ENCODE results near the gene NDUFS7. TPM values are rescaled to one million over a fixed set of nuclear protein-coding genes. Genes with fewer than 3 reads are reported as not detected.

Gene NDUFS7
- total RNA-seq, 2 experiments from 2014 or later, result 93.4 to 113 TPM

DNA sequence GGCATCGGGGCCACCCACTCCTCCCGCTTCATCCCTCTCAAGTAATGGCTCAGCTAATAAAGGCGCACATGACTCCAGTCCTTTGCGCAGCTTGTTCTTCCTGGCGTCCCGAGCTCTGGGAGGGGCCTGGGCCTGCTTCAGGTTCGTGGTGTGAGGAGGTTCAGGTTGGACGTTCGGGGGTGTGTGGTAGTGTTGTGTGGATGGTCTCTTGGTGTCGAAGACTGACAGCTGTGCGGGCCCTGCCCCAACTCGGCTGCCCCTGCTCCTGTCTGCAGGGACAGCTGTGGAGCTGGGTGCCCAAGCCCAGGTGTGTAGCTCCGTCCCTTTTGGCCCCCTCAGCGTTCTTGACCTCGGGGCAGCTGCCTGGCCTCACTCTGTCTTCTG lies 56.7 kb downstream of the NDUFS7 start:
- no peaks in the 10 kb centered on the region for H3K9me3 Mint-ChIP-seq (ENCODE audit: low read depth)
- DNase-seq, result no peak
- H3K4me3 Mint-ChIP-seq, result peak overlapping the region; percentile 94
- CTCF ChIA-PET, result interaction anchor here (1.1 to 1.6 kb wide), 2 partner anchors 32 to 196 kb away, joined by 3 to 4 read pairs; no protein-coding TSS in a partner anchor
- peaks cover 42% of the 10 kb centered on the region for H3K4me1 Mint-ChIP-seq
- H3K36me3 Mint-ChIP-seq (ENCODE audit: low read depth), result peaks cover 44% of the 10 kb centered on the region
- H3K27ac Mint-ChIP-seq, result no peak overlapping the region
- POLR2A ChIA-PET, result interaction anchor here (0.6 to 1.2 kb wide), 3 partner anchors 20 to 209 kb away, joined by 3 to 4 read pairs (median 3); no protein-coding TSS in a partner anchor
- ATAC-seq, result no peak
- no peaks in the 10 kb centered on the region for H3K27me3 Mint-ChIP-seq
- intact Hi-C loops (cut with DNase I, micrococcal nuclease), result loop anchor here in 1 of 2 experiments (5.0 kb wide), 1 partner anchor 37 kb away; the partner anchor contains the start of gene C19orf25

DNA sequence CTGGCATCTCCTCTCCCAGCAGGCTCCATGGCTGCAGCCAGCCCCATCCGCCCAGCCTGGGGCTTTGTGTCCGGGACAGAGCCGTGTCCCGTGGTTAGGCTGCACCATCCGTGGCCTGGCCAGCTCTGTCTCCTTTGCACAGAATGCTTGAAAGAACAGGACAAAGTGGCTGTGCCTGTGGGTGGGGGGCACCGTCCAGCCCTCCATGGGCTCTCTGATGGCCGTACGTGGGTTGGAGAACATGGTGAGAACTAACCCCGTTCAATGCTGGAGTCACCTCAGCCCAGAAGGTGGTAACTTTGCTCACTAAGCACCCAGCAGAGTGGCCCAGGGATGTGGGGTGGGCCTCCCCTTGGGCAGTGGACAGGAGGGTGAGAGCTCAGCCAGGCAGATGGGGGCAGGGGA lies 57.3 kb downstream of the NDUFS7 start:
- Mint-ChIP-seq H3K4me1 (peaks cover 44% of the 10 kb centered on the region), H3K9me3 (ENCODE audit: low read depth) (no peaks in the 10 kb centered on the region), H3K27me3 (no peaks in the 10 kb centered on the region), H3K36me3 (ENCODE audit: low read depth) (peaks cover 43% of the 10 kb centered on the region), H3K4me3 (peak overlapping the region; percentile 94), H3K27ac (peak overlapping the region; percentile 37)
- ChIA-PET CTCF (interaction anchor here (1.1 kb wide), 1 partner anchor 33 kb away, joined by 4 read pairs; no protein-coding TSS in a partner anchor), POLR2A (interaction anchor here (0.7 to 1.2 kb wide), 3 partner anchors 27 to 208 kb away, joined by 3 to 4 read pairs (median 4); no protein-coding TSS in a partner anchor)
- intact Hi-C loops (cut with DNase I, micrococcal nuclease), result loop anchor here in 1 of 2 experiments (5.0 kb wide), 1 partner anchor 36 kb away; the partner anchor contains the start of gene C19orf25
- DNase-seq (no peak), ATAC-seq (no peak)

DNA sequence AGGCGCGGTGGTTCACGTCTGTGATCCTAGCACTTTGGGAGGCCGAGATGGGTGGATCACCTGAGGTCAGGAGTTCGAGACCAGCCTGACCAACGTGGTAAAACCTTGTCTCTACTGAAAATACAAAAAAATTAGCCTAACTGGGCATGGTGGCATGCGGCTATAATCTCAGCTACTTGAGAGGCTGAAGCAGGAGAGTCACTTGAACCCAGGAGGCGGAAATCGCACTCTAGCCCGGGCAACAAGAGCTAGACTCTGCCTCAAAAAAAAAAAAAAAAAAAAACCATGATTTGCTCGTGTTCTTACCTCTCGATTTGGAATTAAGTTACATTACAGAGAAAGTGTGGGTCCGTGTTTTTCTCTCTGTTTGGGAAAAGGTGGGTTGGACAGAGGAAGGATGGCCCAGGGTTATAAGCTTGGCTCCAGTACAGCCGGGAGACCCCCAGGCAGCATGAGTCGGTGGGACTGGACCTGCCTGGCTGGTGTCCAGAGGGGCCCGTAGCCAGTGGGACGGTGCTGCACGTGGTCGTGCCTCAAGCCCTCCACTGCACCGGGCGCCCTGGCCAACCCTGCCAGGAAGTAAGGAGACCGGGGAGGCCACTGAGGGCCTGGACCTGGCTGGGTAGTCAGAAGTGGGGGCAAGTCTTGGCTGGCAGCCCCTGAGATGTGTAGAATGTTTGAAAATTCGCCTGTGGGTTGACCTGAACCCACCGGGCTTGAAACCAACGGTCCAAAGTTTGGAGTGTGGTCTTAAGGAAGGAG lies 58.2 kb downstream of the NDUFS7 start:
- no peak for ATAC-seq
- peaks cover 44% of the 10 kb centered on the region for H3K4me1 Mint-ChIP-seq
- H3K4me3 Mint-ChIP-seq, result peak overlapping the region; percentile 94
- POLR2A ChIA-PET, result interaction anchor here (0.6 to 0.7 kb wide), 3 partner anchors 37 to 1611 kb away, joined by 3 to 8 read pairs (median 4); no protein-coding TSS in a partner anchor
- CTCF ChIA-PET, result interaction anchor here (0.9 kb wide), 1 partner anchor 11 kb away, joined by 3 read pairs; no protein-coding TSS in a partner anchor
- H3K9me3 Mint-ChIP-seq (ENCODE audit: low read depth), result no peaks in the 10 kb centered on the region
- H3K27me3 Mint-ChIP-seq, result no peaks in the 10 kb centered on the region
- H3K36me3 Mint-ChIP-seq (ENCODE audit: low read depth), result peaks cover 43% of the 10 kb centered on the region
- peak overlapping the region; percentile 30 for H3K27ac Mint-ChIP-seq
- no peak for DNase-seq
- intact Hi-C loops (cut with DNase I, micrococcal nuclease), result loop anchor here in 1 of 2 experiments (5.0 kb wide), 1 partner anchor 35 kb away; the partner anchor contains the start of gene C19orf25

Other genes with a start within 250 kb of the NDUFS7 start
- gene SBNO2, start 209.6 kb upstream of the NDUFS7 start, total RNA-seq, result 100 to 1,000 TPM; 108 to 113 TPM
- gene STK11, start 178.1 kb upstream of the NDUFS7 start, total RNA-seq, result 10 to 100 TPM; 49.2 to 61.5 TPM
- 1 to 10 TPM in 1 of 2 experiments, under 1 TPM in 1; 0.82 to 1.1 TPM for gene CBARP, start 145.9 kb upstream of the NDUFS7 start, total RNA-seq
- gene ATP5F1D, start 142.2 kb upstream of the NDUFS7 start, total RNA-seq, result 100 to 1,000 TPM; 161 to 180 TPM
- 10 to 100 TPM; 46.5 to 47.9 TPM for gene MIDN, start 135.3 kb upstream of the NDUFS7 start, total RNA-seq
- gene CIRBP, start 114.6 kb upstream of the NDUFS7 start, total RNA-seq, result 100 to 1,000 TPM; 123 to 188 TPM
- 10 to 100 TPM; 75.3 to 88.3 TPM for gene FAM174C, start 108.4 kb upstream of the NDUFS7 start, total RNA-seq
- gene EFNA2, start 98.0 kb upstream of the NDUFS7 start, total RNA-seq, result not detected
- 10 to 100 TPM; 30.4 to 31.5 TPM for gene GAMT, start 17.6 kb downstream of the NDUFS7 start, total RNA-seq
- gene DAZAP1, start 23.7 kb downstream of the NDUFS7 start, total RNA-seq, result 100 to 1,000 TPM; 248 to 347 TPM
- gene RPS15, start 54.5 kb downstream of the NDUFS7 start, total RNA-seq, result 1,000 to 10,000 TPM; 1,716 to 1,858 TPM
- under 1 TPM; 0.09 to 0.14 TPM for gene APC2, start 66.2 kb downstream of the NDUFS7 start, total RNA-seq
- gene C19orf25, start 95.3 kb downstream of the NDUFS7 start, total RNA-seq, result 10 to 100 TPM; 19.9 to 26.9 TPM
- 1 to 10 TPM; 1.8 to 3.9 TPM for gene PCSK4, start 106.4 kb downstream of the NDUFS7 start, total RNA-seq
- 1 to 10 TPM; 2.1 to 2.7 TPM for gene REEP6, start 107.3 kb downstream of the NDUFS7 start, total RNA-seq
- 1 to 10 TPM; 2.5 to 3.8 TPM for gene ADAMTSL5, start 129.1 kb downstream of the NDUFS7 start, total RNA-seq
- not detected for gene PLK5, start 140.2 kb downstream of the NDUFS7 start, total RNA-seq
- gene MEX3D, start 184.4 kb downstream of the NDUFS7 start, total RNA-seq, result 1 to 10 TPM; 6.2 to 6.7 TPM
- 10 to 100 TPM; 68.9 to 87.5 TPM for gene MBD3, start 209.0 kb downstream of the NDUFS7 start, total RNA-seq
- 100 to 1,000 TPM; 152 to 226 TPM for gene UQCR11, start 221.6 kb downstream of the NDUFS7 start, total RNA-seq